Colonic mucosa (tissue), 4 donors: ENCODE results near the gene CFAP100. TPM values are rescaled to one million over a fixed set of nuclear protein-coding genes. Genes with fewer than 3 reads are reported as not detected.

Experiments
- DNase-seq: peaks from one replicate; pipeline ENCODE4 v3.0.0-alpha.2; 2020
- H3K27ac ChIP-seq: fragments of 200-600 bp; one replicate; pipeline ENCODE4 v1.8.0; 2021
- H3K27me3 ChIP-seq: fragments of 200-600 bp; one replicate; pipeline ENCODE4 v1.8.0; 2021
- H3K36me3 ChIP-seq: fragments of 200-600 bp; one replicate; pipeline ENCODE4 v1.8.0; 2021
- H3K4me1 ChIP-seq: fragments of 200-600 bp; one replicate; pipeline ENCODE4 v1.8.0; 2021; ENCODE audit warnings: mild to moderate bottlenecking
- H3K4me3 ChIP-seq: fragments of 200-600 bp; one replicate; pipeline ENCODE4 v1.8.0; 2021
- H3K9ac ChIP-seq, 2 donors: one replicate each; pipeline ENCODE4 v1.7.0; 2013; ENCODE audit warnings: control low read depth in 2 of 2, low read depth in 2 of 2, low read length in 2 of 2
- H3K9me3 ChIP-seq: fragments of 200-600 bp; one replicate; pipeline ENCODE4 v1.8.0; 2021
- intact Hi-C: fragments of 100-400 bp; cut with DNase I; formaldehyde crosslinking; loops from one replicate; pipeline ENCODE4 v1.14.1; 2022
- total RNA-seq, 2 donors: library from RNA; stranded (reverse); fragmentation: NEBNext Ultra II Directional in 1 of 2; extraction: Animal tissue kit (Norgen Biotek cat#: 25700) in 1 of 2; gene quantifications; one replicate each; pipeline ENCODE4 v1.2.1, GENCODE V29; 2021
- TF ChIP-seq, protein P1 (sequence below): fragments of 200-600 bp; IDR thresholded peaks from one replicate; pipeline ENCODE4 v1.8.0; 2022; ENCODE audit warnings: antibody characterized with exemption, mild to moderate bottlenecking
- donor health status: healthy.
- donor health status: DM: no; HTN: no; CAD: no.
- donor health status: DM: no; HTN: no; CAD: no.

CFAP100 gene
- total RNA-seq, 2 donors from 2014 or later: not detected

- TF ChIP-seq, protein P1, sequence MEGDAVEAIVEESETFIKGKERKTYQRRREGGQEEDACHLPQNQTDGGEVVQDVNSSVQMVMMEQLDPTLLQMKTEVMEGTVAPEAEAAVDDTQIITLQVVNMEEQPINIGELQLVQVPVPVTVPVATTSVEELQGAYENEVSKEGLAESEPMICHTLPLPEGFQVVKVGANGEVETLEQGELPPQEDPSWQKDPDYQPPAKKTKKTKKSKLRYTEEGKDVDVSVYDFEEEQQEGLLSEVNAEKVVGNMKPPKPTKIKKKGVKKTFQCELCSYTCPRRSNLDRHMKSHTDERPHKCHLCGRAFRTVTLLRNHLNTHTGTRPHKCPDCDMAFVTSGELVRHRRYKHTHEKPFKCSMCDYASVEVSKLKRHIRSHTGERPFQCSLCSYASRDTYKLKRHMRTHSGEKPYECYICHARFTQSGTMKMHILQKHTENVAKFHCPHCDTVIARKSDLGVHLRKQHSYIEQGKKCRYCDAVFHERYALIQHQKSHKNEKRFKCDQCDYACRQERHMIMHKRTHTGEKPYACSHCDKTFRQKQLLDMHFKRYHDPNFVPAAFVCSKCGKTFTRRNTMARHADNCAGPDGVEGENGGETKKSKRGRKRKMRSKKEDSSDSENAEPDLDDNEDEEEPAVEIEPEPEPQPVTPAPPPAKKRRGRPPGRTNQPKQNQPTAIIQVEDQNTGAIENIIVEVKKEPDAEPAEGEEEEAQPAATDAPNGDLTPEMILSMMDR: no peak
- H3K27me3 ChIP-seq: peaks cover 4% of the 10 kb centered on the region
Measured at GRCh38 chr3:126416943-126417342, 22.2 kb downstream of the CFAP100 start.

GRCh38 chr3:126417515-126417914 lies 22.8 kb downstream of the CFAP100 start:
- no peak for DNase-seq
- intact Hi-C loops: no loop called here
- H3K9ac ChIP-seq: no peak overlapping the region
- H3K27ac ChIP-seq: no peak overlapping the region
- no peaks in the 10 kb centered on the region for H3K36me3 ChIP-seq
- H3K9me3 ChIP-seq: no peaks in the 10 kb centered on the region
- H3K27me3 ChIP-seq: peaks cover 4% of the 10 kb centered on the region
- TF ChIP-seq, protein P1: no peak
- H3K4me3 ChIP-seq: no peak overlapping the region
- H3K4me1 ChIP-seq: no peaks in the 10 kb centered on the region

More at GRCh38 chr3:126416943-126417342, 22.2 kb downstream of the CFAP100 start:
- Histone ChIP-seq H3K4me3 (no peak overlapping the region), H3K9me3 (no peaks in the 10 kb centered on the region), H3K4me1 (no peaks in the 10 kb centered on the region), H3K9ac (no peak overlapping the region), H3K27ac (no peak overlapping the region), H3K36me3 (no peaks in the 10 kb centered on the region)
- intact Hi-C loops: no loop called here
- no peak for DNase-seq

DNA sequence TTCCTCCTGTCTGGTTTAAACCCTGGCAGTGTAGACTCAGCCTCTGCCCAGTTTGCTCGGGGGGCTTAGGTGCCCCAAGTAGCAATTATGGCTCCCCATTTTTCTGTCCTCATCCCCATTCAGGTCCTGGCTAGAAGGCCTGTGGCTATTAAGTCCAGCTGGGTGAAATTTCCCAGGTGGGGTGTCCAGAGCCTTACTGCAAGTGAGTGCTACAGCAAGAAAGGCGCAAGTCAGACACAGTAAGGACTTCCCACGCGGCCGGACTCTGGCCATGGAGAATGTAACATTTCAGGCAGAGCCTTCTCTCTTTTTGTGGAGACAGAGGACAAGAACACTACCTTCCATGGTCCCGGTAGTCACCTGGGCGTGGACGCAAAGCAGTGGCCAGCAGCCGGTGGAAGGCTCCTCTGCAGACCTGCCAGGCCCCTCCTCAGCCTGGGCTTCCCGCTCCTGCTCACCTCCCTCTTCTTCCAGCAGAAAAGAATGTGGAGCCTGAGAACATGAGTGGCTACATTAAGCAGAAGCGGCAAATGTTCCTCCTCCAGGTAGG lies 23.3 kb downstream of the CFAP100 start:
- DNase-seq: no peak
- TF ChIP-seq, protein P1: no peak
- peaks cover 4% of the 10 kb centered on the region for H3K27me3 ChIP-seq
- no peaks in the 10 kb centered on the region for H3K9me3 ChIP-seq
- no peak overlapping the region for H3K9ac ChIP-seq
- H3K4me3 ChIP-seq: no peak overlapping the region
- H3K36me3 ChIP-seq: no peaks in the 10 kb centered on the region
- H3K4me1 ChIP-seq: no peaks in the 10 kb centered on the region
- no peak overlapping the region for H3K27ac ChIP-seq
- intact Hi-C loops: no loop called here

- TF ChIP-seq, protein P1: no peak
- Histone ChIP-seq H3K36me3 (no peaks in the 10 kb centered on the region), H3K9ac (no peak overlapping the region), H3K27me3 (peaks cover 4% of the 10 kb centered on the region), H3K9me3 (no peaks in the 10 kb centered on the region), H3K4me1 (no peaks in the 10 kb centered on the region), H3K27ac (no peak overlapping the region), H3K4me3 (no peak overlapping the region)
- intact Hi-C loops: no loop called here
- no peak for DNase-seq
Measured at GRCh38 chr3:126418661-126419131, 24.0 kb downstream of the CFAP100 start.

- intact Hi-C loops: no loop called here
- H3K27ac ChIP-seq: no peak overlapping the region
- no peak for DNase-seq
- TF ChIP-seq, protein P1: no peak
- no peak overlapping the region for H3K9ac ChIP-seq
- no peaks in the 10 kb centered on the region for H3K36me3 ChIP-seq
- H3K4me3 ChIP-seq: no peak overlapping the region
- peaks cover 4% of the 10 kb centered on the region for H3K27me3 ChIP-seq
- no peaks in the 10 kb centered on the region for H3K4me1 ChIP-seq
- no peaks in the 10 kb centered on the region for H3K9me3 ChIP-seq
Measured at GRCh38 chr3:126419151-126419703, 24.5 kb downstream of the CFAP100 start.
